A549 treated with RU486 at 1 μM for 4 hours (cell line): Measurements from ENCODE around the gene CGGBP1. TPM values are rescaled to one million over a fixed set of nuclear protein-coding genes. Genes with fewer than 3 reads are reported as not detected.

Experiments used
- total RNA-seq: library from RNA; stranded (reverse); fragments of 200-300 nt; extraction: Qiagen RNA extraction; gene quantifications from 5 replicates; pipeline ENCODE4 v1.2.3, GENCODE V29; 2022; ENCODE audit warnings: low read depth

The CGGBP1 gene
- total RNA-seq = 33.6 to 39.5 TPM (median 37.7 TPM) in 5 replicates

GRCh38 chr3:88058581-88059379 is at the start of gene CGGBP1, which contains the start of gene ZNF654:
Gene CGGBP1, minus strand, starts transcription at chr3:88059005. Its CDS starts 3,029 bp downstream, at chr3:88055976.
Gene ZNF654, plus strand, starts transcription at chr3:88059255. Its CDS starts 65 bp downstream, at chr3:88059320.

Other genes with a start within 250 kb of the CGGBP1 start
- 2.6 to 4.1 TPM (median 3.5 TPM) in 5 replicates for gene ZNF654, start 250 bp upstream of the CGGBP1 start, total RNA-seq
- gene C3orf38, start 91.0 kb upstream of the CGGBP1 start, total RNA-seq = 12.7 to 23.0 TPM (median 17.5 TPM) in 5 replicates